ENCODE measurements around the gene CDH12.
"Not testable (repeated sequence)": the region's sequence is repeated elsewhere in the genome, so short reads cannot be mapped to it uniquely, and the experiment has no call there.

Gene CDH12

DNA sequence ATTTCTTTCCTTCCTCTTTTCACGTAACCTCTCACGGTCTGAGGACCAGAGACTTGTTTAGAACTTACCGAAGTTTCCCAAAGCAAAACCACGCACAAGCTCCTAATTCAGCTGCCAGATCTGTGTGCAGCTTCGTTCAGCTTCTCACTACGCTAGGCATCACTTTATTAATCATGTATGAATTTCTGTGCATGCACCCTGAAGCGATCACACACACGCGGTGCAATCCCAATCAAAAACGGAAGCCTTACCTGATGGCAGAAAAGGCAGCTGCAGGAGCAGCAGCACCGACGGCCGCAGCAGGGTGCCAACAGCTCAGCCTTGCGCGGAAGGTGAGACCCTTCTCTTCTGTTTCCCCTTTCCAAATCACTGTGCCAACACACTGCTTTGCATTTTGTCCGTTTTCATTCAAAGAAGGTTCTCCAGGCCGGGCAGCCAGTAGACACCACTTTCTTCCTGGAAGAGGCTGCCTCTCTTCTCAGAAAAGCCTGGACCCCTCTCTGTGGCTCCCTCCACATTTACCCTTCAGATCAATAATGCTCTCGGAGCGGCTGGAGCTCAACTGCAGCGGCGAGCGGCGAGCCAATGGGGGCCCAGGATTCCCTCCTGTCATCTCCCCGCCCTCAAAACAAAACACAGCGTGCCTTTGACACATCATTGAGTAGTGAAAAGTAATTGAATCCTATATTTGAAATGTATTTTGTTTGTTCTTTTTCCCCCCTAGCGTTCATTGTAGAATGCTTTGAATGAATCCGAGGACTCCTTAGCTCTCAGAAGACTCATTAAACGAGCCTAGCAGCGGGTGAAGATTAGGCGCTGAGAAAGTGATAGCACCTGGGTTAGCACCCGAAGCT is at the start of gene CDH12:
Gene CDH12 (minus strand): TSS at position 538 of the 854 bp plus-strand sequence.
- DNase-seq = no peak

DNA sequence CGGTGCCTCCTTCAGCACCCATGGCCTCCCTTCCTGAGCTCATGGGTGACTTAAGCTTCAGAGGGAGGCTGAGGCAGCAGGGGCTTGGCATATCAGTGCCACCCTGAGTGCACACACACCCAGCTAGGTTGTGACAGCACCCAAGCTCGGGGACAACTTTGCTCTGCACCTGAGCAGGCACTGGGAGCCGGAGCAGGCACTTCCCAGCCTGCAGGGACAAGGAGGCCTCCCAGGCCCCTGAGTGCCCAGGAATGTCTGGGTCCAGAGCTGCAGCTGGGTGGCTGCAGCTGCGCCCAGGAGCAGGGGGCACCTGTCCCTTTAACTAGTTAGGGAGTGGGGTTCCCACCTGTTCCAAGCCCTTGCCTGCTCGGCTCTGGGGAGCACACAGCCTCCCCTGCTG is 48.7 kb upstream of the CDH12 start:
- DNase-seq = no peak

DNA sequence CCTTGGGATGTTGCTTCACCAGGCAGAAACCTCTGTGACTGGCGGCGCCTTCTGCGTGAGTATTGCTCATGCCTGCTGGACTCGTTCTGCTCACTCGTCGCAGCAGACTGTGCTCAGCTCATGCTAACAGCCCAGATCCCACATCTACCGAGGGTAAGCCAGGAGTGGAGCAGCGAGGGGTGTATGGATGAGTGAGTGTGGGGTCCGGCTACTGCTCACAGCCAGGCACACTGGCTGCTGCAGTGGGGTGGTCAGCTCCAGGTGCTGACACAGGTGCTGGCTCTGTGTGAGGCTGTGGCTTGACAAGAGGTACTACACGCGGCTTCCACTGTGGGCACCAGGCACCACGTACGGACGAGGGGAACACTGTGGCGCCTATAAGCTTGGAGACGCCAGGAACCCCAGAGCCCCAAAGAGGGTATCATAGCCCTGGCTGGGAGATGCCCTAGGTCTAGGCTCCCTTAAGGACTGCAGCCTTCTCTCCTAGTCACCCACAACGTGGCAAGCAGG is 47.7 kb upstream of the CDH12 start:
- no peak for DNase-seq

DNA sequence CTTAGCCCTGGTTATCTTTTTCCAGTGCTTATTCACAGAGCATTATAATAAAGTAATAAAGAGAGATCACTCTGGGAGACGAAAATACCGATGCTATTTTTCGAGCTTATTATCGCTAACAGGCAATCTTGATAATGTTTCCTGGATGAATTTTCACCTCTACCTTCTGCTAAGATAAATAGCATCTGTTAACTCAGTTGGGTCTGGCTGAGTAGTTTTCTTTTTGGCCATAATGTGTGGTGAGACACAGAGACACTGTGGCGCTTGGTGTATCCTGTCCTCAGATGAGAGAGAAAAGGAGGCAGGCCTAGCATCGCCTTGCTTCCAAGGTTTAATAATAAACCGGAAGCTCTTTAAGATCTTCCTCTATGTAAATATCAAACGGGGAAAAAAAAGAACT is 46.2 kb upstream of the CDH12 start:
- no peak for DNase-seq

DNA sequence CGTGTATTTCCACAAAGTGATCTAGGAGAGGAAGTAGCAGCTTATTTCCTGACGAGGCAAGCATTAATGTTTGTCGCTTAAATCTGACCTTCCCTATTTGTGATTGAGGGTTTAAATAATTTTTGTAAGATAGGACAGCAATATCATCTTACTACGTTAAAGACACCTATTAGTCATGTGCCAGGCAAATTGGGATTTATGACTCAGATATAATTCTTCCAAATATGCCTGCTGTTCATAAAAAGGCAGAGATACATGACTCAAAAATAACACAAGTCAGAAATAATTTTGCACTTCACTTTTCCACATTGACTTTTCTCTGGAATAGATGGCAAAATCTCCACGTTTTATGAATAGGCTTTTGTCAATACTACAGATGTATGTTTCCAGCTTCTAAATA is 43.0 kb upstream of the CDH12 start:
- DNase-seq = no peak

DNA sequence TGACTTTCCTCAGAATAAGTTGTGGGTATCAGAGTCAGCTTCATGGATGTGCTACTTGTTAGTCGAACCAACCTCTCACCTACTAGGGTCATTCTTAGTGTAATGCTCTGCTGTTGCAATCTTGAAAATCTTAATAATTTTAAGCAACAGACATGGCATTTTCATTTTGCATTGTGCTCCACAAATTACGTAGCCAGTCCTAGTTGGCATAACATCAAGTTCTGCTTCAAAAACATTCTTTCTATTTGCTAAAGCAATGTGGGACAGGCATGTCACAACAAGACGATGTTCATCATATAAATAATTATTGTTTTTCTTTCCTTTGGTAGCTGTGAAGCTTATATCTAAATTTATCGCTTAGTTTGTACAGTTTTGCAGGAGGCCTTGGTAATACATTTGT is 39.3 kb upstream of the CDH12 start:
- DNase-seq = no peak

DNA sequence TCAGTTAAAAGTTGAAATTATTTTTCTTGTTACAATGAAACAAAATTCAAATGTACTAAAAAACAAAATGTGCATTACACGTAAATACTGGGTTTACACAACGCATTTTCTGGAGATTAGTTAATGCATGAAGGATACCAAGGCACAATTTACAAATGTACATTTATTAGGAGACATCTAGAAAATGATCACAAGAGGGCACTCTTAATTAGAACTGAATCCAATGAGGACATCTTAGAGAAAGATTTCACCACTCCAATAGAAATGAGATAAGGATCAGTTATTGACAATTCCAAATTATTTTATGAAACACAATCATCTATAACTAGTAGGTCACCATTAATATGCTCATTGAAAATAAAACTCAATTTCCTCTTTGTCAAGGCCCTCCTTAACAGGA is 36.6 kb upstream of the CDH12 start:
- peak; percentile 2 to 3 for DNase-seq

DNA sequence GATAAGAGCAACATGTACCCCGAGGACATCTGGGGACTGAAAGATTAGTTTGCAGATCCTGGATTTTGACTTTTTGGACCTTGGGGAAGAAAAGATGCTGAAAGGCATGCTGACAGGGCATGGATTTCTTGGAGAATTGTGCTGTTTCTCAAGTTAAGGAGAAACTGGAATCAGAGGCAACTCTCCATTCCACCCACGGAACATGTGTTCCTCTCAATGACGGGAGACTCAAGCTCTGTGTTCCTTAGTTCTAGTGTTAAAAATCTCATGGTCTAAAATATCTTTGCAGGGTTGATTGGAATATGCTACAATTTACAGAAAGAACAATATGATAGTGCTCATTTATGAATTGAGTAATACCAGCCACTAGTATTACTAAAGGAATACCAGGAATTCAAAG is 34.4 kb upstream of the CDH12 start:
- no peak for DNase-seq

DNA sequence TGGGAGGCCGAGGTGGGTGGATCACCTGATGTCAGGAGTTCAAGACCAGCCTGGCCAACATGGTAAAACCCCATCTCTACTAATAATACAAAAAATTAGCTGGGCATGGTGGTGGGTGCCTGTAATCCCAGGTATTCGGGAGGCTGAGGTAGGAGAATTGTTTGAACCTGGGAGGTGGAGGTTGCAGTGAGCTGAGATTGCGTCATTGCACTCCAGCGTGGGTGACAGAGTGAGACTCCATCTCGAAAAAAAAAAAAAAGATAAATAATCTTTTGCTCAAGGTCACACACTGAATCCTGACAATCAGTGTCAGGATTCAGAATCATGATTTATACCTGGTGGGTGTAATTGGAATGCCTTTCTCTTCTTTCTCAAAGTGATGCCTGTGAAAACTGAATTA is 5.8 kb upstream of the CDH12 start:
- not testable (repeated sequence) for DNase-seq

DNA sequence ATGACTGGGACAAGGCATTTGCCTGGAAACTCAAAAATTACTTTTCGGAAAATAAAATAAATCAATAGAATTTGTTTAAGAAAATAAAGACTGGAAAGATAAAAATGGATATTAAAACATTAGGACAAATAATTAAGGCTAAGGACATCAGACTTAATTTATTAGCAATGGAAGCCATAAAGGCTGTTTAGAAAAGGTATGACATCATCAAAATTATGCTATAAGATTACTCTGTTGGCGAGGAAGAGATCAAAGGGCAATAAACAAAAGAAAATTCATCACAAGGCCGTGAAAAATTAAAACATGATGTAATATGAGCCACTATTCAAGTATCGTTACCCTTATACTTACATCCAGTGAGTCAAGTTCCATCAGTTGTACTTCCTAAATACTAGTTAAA is 2.7 kb upstream of the CDH12 start:
- DNase-seq = no peak

DNA sequence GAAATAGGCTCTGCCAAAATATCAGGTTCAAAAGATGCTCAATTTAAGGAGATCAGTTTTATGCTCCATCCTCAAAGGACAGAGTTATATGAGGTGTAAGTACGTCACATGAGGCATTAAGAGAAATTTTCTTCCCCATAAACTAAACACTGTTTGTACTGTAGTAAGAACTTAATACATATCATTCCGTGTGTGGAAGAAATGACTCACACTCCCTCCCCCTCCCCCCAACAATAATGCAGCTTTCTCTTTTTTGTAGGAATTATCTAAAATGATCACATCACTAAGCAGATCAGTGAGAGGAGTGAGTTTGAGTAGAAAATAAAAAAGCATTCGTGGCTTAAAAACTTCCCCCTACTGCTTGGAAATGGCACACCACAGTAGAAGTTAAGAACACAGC is 2.2 kb downstream of the CDH12 start:
- no peak for DNase-seq

DNA sequence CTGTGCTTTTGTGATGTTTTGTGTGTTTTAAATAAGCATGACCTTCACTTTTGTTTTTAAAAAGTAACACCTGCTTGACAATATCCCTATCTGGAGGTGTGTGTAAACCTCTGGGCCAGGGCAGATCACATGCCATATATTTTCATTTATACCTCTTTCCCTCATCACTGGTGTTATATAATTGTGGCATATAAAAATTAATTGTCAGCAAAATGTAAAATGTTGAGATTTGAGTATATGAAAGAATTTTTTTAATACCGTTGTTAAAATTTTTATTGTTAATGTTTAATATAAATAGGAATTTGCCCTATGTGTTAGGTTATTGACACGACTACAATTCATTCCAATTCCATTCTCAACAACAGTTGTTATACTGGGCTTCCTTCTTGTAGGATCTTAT is 6.5 kb downstream of the CDH12 start:
- no peak for DNase-seq

DNA sequence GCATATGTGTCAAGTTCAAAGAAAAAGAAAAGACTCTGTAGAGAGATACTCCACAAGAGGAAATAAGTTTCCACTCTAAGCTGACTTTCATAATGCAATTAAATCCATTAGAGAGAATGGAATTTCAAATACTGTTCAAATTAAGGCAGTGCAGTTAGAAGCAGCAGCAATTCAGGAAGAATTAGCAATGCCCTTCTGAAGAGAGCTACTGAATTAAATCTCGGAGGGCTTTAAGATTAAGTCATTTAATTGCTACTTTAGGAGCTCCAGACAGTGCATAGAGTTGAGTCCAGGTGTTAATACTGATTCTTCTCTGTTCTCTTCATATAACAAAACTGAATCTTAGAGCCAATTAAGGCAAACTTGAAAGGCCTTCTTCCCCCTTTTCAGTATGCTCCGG is 8.5 kb downstream of the CDH12 start:
- DNase-seq = no peak

DNA sequence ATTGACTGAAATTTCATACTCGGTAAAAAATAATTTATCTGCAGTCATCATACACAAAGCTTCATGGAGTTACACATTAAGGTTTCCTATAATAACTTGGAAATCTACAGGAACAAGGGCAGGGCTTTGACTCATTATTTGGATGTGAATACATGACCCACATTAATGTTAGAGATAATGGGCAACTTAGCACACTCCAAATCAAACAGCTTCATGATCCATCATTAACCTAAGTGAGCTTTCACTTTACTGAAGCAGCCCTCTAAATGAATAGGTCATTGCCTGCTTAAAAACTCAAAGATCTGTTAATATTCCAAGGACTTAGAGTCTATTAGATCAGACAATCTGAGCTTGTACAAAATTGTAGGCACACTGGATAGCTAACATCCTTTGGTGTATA is 9.0 kb downstream of the CDH12 start:
- DNase-seq = no peak

DNA sequence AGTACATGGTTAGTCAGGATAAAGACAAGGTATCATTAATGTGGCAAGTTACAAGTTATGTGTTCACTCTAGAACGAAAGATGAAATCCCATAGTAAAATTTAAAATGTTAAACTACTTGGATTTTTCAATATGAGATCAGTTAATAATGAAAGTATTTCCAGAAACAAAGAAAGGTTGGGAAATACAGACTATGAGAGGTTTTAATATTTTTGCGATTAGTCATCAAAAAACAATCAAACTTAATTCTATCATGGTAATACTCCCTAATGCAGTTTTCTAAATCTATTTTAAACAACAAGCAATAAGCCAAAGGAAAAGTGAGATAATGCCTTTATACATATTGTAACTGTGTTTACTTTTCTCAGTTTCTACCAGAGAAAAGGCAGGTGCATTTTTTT is 10.6 kb downstream of the CDH12 start:
- DNase-seq = no peak

DNA sequence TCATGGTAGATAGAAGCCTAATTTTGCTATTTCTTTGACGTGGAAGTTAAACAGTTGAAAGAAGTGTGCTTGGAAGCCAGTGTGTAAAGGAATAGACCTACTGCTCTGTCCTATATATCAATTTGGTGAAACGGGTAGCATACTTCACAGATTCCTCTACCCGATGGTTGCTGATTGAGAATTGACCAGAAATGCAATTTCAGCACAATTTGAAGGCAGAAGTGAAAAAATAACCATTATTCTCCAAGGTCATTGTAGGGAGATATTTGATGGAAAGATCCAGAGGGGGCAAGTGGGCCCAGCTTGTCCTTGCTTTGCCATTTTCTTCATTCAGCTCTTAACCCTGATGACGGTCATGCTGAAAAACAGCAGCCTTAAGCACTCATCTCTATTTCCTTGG is 15.3 kb downstream of the CDH12 start:
- DNase-seq = no peak

DNA sequence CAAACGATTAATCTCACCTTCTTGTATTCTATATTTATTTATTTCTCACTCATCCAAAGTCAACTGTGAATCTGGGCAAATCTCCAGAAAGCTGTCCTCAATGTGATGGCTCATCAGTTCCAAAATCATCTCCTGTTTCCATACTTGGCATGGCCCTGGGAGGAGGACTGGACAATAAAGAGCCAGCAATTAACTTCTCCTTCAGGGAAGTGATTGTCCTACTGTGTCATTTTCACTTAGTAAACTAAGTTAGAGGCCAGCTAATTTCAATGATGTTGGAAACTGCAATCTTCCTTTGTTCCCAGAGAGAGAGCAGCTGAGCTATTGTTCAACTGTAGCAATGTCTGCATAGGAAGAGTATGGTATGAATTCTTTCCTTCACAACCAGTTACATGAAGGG is 17.5 kb downstream of the CDH12 start:
- no peak for DNase-seq

DNA sequence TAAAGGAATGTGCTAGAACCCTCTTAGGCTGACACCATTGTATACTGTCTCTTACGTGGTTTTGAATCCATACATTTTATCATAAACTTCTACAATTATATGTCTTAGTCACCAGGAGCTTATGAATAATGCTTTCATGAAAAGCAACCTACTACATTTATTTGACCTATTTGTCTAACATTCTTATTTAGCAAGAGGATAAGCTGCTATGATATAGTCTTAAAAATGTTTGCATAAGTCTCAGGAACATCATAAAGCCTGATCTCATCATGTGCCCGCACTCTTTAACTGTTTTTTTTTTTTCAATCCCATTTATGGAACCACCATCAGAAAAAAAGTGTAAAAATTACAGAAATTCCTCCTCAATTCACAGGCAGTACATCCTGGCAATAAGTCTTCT is 59.7 kb downstream of the CDH12 start:
- DNase-seq = no peak

DNA sequence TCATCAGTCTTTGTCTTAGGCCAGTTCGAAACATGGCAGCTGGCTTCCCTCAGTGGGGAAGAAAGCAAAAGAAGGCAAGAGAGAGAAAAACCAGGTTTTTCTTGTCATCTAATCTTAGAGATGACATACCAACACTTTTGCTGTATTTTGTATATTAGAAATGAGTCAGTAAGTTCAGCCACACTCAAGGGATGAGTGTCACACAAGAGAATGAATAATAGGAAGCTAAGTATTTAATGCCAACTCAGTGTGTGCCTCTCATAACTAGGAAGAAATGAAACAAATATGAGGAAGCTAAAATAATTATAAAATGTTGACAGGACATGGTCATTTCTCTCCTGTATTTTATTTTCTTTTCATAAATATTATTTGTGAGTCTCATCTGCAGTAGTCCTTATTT is 65.3 kb downstream of the CDH12 start:
- DNase-seq = no peak

DNA sequence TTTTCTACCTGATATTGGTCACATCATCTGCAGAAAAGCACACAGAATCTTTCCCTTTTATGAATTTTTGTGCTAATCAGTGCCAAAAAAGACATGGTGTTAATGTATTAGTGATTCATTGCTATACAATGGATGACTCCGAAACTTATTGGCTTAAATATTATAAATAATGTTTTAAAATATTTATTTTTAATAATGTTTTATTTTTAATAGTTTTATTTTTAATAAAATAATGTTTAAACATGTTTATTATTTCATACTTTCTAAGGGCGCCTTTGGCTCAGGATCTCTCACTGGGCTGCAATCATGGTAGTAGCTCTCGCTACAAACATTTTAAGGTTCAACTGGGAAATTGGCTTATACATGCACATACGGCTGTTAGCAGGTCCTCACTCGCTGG is 65.7 kb downstream of the CDH12 start:
- DNase-seq = no peak

DNA sequence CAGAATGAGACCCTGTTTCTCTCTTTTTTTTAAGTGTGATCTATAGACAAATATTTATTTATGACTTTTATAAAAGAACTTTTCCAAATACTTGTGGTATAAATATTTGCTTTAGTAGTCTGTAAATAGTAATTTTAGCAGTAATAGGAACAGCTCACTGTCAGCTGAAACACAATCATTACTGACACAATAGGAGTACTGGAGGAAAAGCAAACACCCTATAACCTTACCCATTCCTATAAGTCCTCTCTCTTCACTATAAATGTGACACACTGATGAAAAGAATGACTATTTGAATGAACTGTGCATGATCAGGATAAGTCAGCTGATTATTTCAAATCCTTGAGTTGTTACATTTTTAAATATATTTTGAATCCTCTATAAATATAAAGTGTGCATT is 72.4 kb downstream of the CDH12 start:
- no peak for DNase-seq

DNA sequence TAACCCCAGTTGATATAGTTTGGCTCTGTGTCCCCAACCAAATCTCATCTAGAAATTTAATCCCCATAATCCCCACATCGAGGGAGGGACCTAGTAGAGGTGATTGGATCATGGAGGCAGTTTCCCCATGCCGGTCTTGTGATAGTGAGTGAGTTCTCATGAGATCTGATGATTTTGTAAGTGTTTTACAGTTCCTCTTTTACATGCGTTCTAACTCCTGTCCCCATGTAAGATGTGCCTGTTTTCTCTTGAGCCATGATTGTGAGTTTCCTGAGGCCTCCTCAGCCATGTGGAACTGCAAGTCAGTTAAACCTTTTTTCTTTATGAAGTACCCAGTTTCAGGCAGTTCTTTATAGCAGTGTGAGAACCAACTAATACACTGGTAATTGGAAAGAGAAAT is 73.6 kb downstream of the CDH12 start:
- peak in 1 of 2 experiments; percentile 8 for DNase-seq

DNA sequence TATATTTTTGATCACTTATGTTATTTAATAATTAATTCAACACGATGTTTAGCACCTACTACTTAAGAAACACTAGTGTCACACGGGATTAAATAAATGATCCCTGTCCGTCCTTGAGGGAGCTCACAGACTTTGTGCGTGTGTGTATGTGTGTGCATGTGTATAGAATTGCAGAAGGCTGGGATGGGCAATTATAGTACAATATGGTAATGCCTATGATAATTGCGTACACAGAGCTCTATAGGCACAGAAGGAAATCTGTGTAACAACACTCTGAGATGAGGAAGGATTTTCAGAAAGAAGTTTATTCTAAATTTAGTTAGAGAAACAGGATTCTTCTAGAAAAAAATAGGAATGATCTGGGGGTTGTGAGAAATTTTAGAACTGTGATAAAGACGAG is 76.9 kb downstream of the CDH12 start:
- no peak for DNase-seq

DNA sequence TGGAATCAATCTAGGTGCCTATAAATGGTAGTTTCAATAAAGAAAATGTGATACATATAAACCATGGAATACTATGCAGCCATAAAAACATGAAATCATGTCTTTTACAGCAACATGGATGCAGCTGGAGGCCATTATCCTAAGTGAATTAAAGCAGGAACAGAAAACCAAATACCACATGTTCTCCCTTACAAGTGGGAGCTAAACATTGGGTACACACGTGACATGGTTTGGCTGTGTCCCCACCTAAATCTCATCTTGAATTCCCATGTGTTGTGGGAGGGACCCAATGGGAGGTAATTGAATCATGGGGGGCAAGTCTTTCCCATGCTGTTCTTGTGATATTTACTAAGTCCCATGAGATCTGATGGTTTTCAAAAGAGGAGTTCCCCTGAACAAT is 78.9 kb downstream of the CDH12 start:
- not testable (repeated sequence) for DNase-seq

DNA sequence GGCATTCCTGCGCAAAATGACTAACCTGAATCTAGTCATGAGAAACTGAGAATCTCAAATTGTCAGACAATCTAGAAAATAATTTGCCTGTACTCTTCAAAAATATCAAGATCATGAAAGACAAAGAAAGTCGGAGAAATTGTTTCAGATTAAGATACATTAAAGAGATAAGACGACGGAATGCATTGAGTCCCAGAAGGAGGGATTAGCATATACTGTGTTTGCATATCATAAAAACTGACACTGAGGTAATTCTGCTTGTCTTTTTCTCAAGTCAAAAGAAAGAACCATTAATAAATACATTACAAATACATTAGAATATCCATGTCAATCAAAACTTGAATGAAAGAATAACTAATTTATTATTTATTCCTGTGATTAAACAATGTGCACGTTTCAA is 88.4 kb downstream of the CDH12 start:
- DNase-seq = no peak
